Activated gamma-delta T cell treated with anti-CD3 and anti-CD28 coated beads, Interleukin-2, amount 50 U/mL, for 16 hours (primary cell): ENCODE results near the gene RABL3.
A peak's percentile ranks its signal among the peaks of the same experiment; 100 is the strongest.
"Not testable (repeated sequence)": the region's sequence is repeated elsewhere in the genome, so short reads cannot be mapped to it uniquely, and the experiment has no call there.

Source experiments
- DNase-seq: peaks from one replicate; pipeline ENCODE4 v3.0.0-alpha.2; 2020; ENCODE audit warnings: low read depth

RABL3 gene

GRCh38 chr3:120745466-120745865 lies 3.1 kb upstream of the RABL3 start:
- no peak for DNase-seq

- DNase-seq: no peak
Observed at GRCh38 chr3:120743556-120744195, 1.4 kb upstream of the RABL3 start.

DNA sequence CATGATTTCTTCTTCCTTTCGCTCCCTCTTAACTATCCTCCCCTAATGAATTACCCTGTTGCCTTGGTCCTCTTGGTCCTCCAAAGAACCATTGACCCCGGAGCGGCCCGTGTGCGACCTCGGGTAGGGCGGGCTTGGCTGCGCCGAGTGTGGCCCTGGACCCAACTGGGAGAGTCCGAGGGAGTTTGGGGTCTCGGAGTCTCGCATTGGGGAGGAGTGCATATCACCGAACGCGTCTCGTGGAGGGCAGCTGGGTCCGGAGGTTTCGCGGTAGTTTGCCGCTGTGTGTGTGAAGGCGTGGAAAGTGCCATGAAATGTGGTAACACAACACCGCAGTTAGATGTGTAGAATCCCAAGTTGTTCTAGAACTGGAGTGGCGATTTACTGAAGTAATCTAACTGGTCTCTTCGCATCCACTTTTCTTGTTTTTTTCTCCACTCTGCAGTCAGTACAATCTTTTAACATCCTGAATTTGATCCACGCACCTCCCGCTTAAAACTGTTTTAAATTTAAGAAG lies 591 bp upstream of the RABL3 start:
- peak; percentile 6 for DNase-seq

DNA sequence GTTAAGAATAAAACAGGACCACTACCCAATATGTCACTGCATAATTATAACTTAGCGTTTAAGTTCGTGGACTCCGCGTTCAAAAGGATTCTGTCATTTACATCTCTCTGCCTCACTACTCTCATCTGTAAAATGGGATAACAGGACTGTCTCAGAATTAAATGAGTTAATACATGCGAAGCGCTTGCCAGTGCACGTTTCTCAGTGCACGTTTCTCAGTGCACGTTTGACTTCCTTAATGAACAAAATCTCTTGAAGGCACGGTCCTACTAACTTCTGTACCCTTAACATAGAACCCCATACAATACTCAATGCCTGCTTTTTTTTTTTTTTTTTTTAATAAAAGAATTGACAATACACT lies 499 bp downstream of the RABL3 start:
- DNase-seq: no peak

GRCh38 chr3:120741320-120741719 lies 996 bp downstream of the RABL3 start:
- DNase-seq: no peak

- not testable (repeated sequence) for DNase-seq
Observed at GRCh38 chr3:120738006-120738405, 4.3 kb downstream of the RABL3 start.

DNA sequence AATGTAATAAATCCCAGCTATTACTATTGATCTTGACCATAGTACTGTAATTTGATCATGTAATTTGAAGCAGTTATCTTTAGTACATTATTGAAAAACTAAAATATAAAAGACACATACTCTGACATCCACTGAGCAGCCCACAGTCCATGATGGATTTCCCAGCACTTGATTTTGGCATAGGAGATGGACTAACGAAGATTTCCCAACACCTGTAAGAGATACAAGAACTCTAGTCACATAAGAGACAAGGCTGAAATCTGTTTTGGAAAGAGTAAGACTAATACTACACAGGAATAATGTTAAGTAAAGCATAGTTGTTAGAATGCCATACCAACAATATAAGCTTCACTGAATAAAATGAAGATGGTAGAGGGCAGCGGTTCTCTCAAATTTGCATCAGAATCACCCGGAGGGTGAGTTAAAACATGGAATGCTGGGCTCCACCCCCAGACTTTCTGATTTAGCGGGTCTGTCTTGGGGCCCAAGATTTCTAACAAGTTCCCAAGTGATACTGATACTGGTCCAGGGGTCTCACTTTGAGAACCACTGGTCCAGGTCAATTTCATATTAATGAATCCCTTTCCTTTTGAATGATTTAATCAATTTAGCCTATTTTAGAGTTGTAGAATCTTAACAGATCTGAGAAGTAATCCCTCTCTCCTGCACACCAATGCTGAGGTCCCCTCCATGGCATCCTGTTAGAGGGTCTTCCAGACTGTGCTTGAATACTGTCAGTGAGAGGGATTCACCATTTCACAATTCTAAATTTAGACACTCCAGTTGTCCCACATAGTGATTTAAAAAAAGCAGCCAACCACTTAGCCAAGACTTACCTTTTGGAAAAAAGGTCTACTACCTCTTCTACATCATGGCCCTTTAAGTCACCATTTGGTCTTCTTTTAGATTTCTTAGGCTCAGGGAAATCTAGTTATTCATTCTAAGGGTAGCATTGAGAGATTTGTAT lies 11.5 kb downstream of the RABL3 start:
- DNase-seq: no peak

DNA sequence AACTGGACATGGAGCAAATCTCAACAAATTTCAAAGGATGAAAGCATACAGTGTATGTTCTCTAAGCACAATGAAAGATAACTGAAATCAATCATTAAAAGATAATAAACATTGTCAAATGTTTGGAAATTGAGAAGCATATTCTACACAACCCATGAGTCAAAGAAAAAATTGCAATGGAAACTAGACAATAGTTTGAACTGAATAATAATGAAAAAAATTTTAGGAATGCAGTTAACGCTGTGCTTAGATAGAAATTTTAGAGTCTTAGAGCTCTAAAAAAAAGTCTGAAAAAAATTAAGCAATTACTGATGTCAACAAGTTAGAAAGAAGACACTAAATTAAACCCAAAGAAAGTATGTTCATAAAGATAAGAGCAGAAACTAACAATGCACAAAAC lies 15.5 kb downstream of the RABL3 start:
- DNase-seq: no peak

GRCh38 chr3:120719167-120719834 lies 23.0 kb downstream of the RABL3 start:
- DNase-seq: peak; percentile 43

DNA sequence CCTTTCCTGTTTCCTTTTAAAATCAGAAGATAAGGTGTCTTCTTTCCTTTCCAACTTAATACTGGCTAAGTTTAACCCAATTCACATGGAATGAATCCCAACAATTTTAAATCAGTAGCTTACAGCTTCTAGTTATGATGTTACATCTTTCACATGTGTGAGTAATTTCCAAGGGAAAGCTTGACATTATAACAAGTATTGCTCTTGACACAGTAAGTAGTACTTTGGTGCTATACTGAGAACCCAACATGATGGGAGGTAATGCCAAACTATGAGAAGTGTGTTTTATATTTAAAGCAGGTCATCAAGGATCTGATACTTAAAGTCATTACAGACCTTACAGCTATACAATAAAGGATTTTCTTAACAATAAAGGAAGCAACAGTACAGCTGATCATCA lies 29.1 kb downstream of the RABL3 start:
- DNase-seq: no peak

GRCh38 chr3:120710369-120710768 lies 31.9 kb downstream of the RABL3 start:
- no peak for DNase-seq

DNA sequence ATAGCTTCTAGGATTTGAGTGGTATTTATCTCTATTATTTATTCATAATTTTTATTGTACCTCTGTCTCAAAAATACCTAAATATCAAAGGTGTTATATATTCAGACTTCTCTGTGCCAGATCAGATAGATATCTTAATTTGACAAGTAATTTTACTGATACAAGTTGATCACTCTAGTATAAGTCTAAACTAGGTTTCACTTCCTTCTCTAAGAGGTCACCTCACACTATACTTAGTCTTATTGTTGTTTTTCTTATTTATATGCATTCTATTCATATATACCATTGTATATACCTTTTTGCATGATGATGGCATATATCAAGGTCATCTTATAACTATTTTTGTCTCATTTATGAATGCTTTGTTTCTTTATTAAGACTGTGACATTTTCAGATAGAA lies 33.9 kb downstream of the RABL3 start:
- DNase-seq: no peak

GRCh38 chr3:120706950-120707349 lies 35.4 kb downstream of the RABL3 start:
- no peak for DNase-seq

- DNase-seq: no peak
Observed at GRCh38 chr3:120705884-120706582, 36.3 kb downstream of the RABL3 start.

DNA sequence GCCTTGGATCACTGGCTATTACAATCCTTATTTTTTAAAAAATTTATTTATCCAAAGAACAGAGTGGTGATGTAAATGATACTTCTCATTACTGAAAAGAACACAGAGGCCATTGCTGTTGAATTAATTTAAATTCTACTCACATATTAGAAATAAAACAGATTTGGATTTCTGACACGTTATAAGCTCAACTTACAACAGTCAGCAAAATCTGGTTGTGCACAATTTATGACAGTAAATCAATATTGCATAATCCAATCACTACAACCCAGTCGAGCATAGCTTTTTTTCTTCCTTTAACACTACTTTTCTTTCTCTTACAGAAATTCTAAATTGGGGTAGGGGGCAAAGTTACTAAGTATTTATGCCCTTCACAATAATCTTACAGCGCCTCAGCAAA lies 43.0 kb downstream of the RABL3 start:
- DNase-seq: no peak

GRCh38 chr3:120693439-120694171 lies 48.7 kb downstream of the RABL3 start:
- DNase-seq: no peak

DNA sequence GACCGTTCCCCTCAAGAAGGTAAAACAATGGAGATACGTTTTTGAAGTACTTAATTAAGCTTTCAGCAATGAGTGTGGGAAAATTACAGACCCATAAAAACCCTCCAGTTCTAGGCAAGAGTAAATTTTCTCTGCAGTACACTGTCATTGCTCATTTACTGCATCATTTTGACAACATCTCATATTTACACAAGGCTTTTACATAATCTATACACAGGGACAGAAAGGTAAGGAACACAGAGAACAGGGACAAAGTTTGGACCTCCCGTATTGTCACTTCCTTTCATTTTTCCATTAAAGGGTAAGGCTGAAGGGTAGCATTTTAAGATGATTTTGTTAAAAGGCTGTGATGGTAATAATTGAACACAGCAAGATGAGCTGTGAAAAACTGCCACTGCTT lies 52.9 kb downstream of the RABL3 start:
- DNase-seq: no peak

DNA sequence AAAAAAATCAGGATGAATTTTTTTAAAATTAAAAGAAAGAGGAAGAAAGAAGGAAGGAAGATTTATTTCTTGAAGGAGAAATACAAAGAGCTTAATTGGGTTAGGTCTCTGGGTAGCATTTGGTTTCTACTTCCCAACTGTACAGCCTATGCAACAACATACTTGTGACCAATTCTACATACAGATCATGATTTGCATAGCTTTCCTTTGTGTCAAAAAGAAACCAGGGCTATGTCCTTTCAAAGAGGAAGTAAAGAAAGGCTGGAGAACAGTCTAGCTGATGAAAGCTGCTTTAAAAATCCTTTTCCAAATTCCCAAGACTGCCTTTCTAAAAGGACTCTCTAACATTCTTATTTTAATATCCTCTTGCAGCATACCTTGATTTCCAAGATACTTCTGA lies 54.2 kb downstream of the RABL3 start:
- DNase-seq: no peak

GRCh38 chr3:120685411-120685810 lies 56.9 kb downstream of the RABL3 start:
- DNase-seq: no peak

GRCh38 chr3:120684896-120685295 lies 57.4 kb downstream of the RABL3 start:
- DNase-seq: no peak

GRCh38 chr3:120683671-120684301 lies 58.5 kb downstream of the RABL3 start:
- DNase-seq: no peak
